GM12878 (cell line): ENCODE measurements around the gene ALG3. TPM values are rescaled to one million over a fixed set of nuclear protein-coding genes. Genes with fewer than 3 reads are reported as not detected.

ENCODE experiments used
- ATAC-seq: fragments of 200-7000 bp; cut with Tn5 transposase; 3 replicates; pipeline ENCODE4 v1.9.1; 2020; ENCODE audit warnings: mild to moderate bottlenecking, moderate library complexity
- BruUV-seq: library from RNA; stranded (reverse); fragments of 400-500 nt; replicated peaks from 2 replicates; lab custom pipeline; 2021; lab: Mats Ljungman, UMichigan
- CTCF ChIA-PET: fragments of 300-600 bp; sonication (Branson Sonifier 250); formaldehyde crosslinking; extraction: SDS; loops from one replicate; lab custom pipeline; 2021; ENCODE audit warnings: inconsistent platforms; lab: Yijun Ruan, JAX
- POLR2A ChIA-PET: fragments of 350-600 bp; formaldehyde crosslinking; extraction: SDS; loops from one replicate; lab custom pipeline; 2021; ENCODE audit warnings: inconsistent platforms; lab: Charles Lee
- RAD21 ChIA-PET: fragments of 300-600 bp; sonication (Branson Sonifier 250); formaldehyde crosslinking; loops from one replicate; lab custom pipeline; 2023; ENCODE audit warnings: antibody characterized with exemption; ENCODE audit not compliant: unreplicated experiment; lab: Charles Lee
- SMC1A ChIA-PET: fragments of 300-600 bp; sonication (Branson Sonifier 250); formaldehyde crosslinking; loops from one replicate; lab custom pipeline; 2023; ENCODE audit not compliant: unreplicated experiment, uncharacterized antibody; lab: Charles Lee
- DNase-seq: peaks from one replicate; pipeline ENCODE4 v3.0.0-alpha.2; 2011; ENCODE audit warnings: low read depth, low spot score
- FAIRE-seq: peaks from 3 replicates; lab custom pipeline; 2011; peaks lifted over from hg19 to GRCh38; lab: Jason Lieb, UNC
- H2AFZ ChIP-seq: 2 replicates; pipeline ENCODE4 v1.6.0; 2011; ENCODE audit warnings: low read depth, low read length, control low read depth; ENCODE audit not compliant: control insufficient read depth
- H3K27ac ChIP-seq: 2 replicates; pipeline ENCODE4 v1.5.1; 2011; ENCODE audit warnings: control low read depth; ENCODE audit not compliant: control insufficient read depth, insufficient read depth
- H3K27me3 ChIP-seq, 2 experiments: replicated peaks in 1 of 2; 2 replicates each; pipeline versions ENCODE4 v1.6.0 to v1.6.1; 2011; ENCODE audit warnings: low read length in 1 of 2; ENCODE audit not compliant: control insufficient read depth in 2 of 2, insufficient read depth in 2 of 2
- H3K36me3 ChIP-seq, 2 experiments: 2 replicates each; pipeline ENCODE4 v1.5.1; 2011; ENCODE audit warnings: low read length in 1 of 2; ENCODE audit not compliant: control insufficient read depth in 2 of 2, insufficient read depth in 2 of 2
- H3K4me1 ChIP-seq: 2 replicates; pipeline ENCODE4 v1.6.1; 2011; ENCODE audit warnings: mild to moderate bottlenecking, low read length, moderate library complexity, mixed read lengths; ENCODE audit not compliant: control insufficient read depth, insufficient read depth
- H3K4me2 ChIP-seq: 2 replicates; pipeline ENCODE4 v1.6.0; 2011; ENCODE audit warnings: control low read depth; ENCODE audit not compliant: control insufficient read depth, insufficient read depth
- H3K4me3 ChIP-seq: fragments of 200-600 bp; sonication (generic); 2 replicates; pipeline ENCODE4 v1.5.1; 2016
- H3K79me2 ChIP-seq: 2 replicates; pipeline ENCODE4 v1.6.0; 2011; ENCODE audit warnings: low read length; ENCODE audit not compliant: control insufficient read depth, insufficient read depth
- H3K9ac ChIP-seq: 2 replicates; pipeline ENCODE4 v1.8.0; 2011; ENCODE audit warnings: low read length, control low read depth, mixed read lengths; ENCODE audit not compliant: control insufficient read depth, insufficient read depth
- H3K9me3 ChIP-seq: replicated peaks from 3 replicates; pipeline ENCODE4 v1.5.1; 2011; ENCODE audit warnings: mild to moderate bottlenecking, low read length; ENCODE audit not compliant: control insufficient read depth, insufficient read depth
- H4K20me1 ChIP-seq: 2 replicates; pipeline ENCODE4 v1.6.0; 2011; ENCODE audit not compliant: control insufficient read depth, insufficient read depth
- E4F1 ChIP-seq: fragments of 450-650 bp; IDR thresholded peaks from 2 replicates; pipeline ENCODE4 v1.6.1; 2018; ENCODE audit warnings: borderline replicate concordance, mild to moderate bottlenecking; ENCODE audit not compliant: partially characterized antibody
- EED ChIP-seq: sonication (generic); IDR thresholded peaks from 2 replicates; pipeline ENCODE4 v1.6.1; 2016; ENCODE audit warnings: antibody characterized with exemption, low read depth
- KAT2A ChIP-seq: conservative IDR thresholded peaks from 2 replicates; pipeline ENCODE4 v1.6.1; 2011; ENCODE audit warnings: low read depth, low read length; ENCODE audit not compliant: control insufficient read depth
- POU2F2 ChIP-seq: IDR thresholded peaks from 3 replicates; pipeline ENCODE4 v1.6.1; 2011; ENCODE audit warnings: low read depth, mild to moderate bottlenecking, low read length, borderline replicate concordance
- REST ChIP-seq: IDR thresholded peaks from 2 replicates; pipeline ENCODE4 v1.6.1; 2012; ENCODE audit warnings: mild to moderate bottlenecking, low read depth, low read length
- WGBS: methylation state at CpG from one replicate; pipeline ENCODE4 v1.1.6; 2016; ENCODE audit warnings: low lambda C conversion rate; ENCODE audit not compliant: insufficient replicate concordance, insufficient coverage; ENCODE audit errors: missing lambda C conversion rate; 5-methylcytosine and 5-hydroxymethylcytosine counted together
- in situ Hi-C: fragments of 300-500 bp; cut with MboI; formaldehyde crosslinking; loops from 9 replicates; pipeline ENCODE4 v1.14.3; 2018; ENCODE audit warnings: mixed read lengths
- intact Hi-C: fragments of 100-400 bp; cut with micrococcal nuclease; formaldehyde crosslinking; loops from one replicate; pipeline ENCODE4 v1.14.2; 2022; ENCODE audit not compliant: unreplicated experiment
- polyA plus RNA-seq, 11 experiments: library from polyadenylated mRNA; depleted of rRNA in 4 of 11; unstranded in 6 of 11; stranded (reverse) in 5 of 11; fragments of >200 nt; fragmentation: Nextera tagmentation in 4 of 11; fragmentation: Illumina TruSeq in 1 of 11; extraction: Ambion mirVana in 4 of 11; extraction: Trizol in 1 of 11; gene quantifications; 1 replicate in 1 of 11; 2 replicates in 10 of 11; pipeline versions ENCODE4 v1.2.1 to v1.2.3, GENCODE V29; 2011 to 2016; ENCODE audit warnings: inconsistent platforms in 2 of 11, missing spikeins in 2 of 11, low read depth in 1 of 11
- total RNA-seq, 4 experiments: library from RNA; depleted of rRNA in 3 of 4; stranded (reverse); fragments of >200 nt in 3 of 4; fragmentation: Illumina TruSeq in 1 of 4; extraction: Trizol in 1 of 4; gene quantifications; 2 replicates each; pipeline versions ENCODE4 v1.2.1 to v1.2.3, GENCODE V29; 2013 to 2021
- TF ChIP-seq, protein P1 (sequence below): IDR thresholded peaks from 2 replicates; pipeline ENCODE4 v1.6.1; 2012; ENCODE audit warnings: low read length, inconsistent platforms

ALG3 gene
- total and polyA plus RNA-seq, 10 of the 15 experiments (the other 5 are each of a cell fraction or from before 2014, with no cell fraction given), result 13.6 to 84.7 (median 39.4) TPM

DNA sequence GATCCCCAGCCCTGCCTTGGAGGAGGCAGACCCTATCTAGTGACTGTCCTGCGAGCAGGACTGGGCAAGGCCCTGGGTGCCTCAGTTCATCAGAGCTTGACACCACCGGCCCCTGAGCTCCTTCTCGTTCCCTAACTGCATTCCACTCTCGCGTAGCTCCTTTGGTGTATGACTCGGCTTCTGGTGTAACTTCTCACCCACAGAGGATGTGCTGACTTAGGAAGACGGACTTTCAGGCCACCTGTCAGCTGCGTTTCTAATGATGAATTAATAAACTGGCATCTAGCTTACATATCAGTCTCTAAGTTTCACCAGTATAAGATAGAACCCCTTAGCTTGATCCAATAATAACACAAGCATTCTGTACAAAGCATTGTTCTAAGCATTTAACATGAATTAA is 45.2 kb downstream of the ALG3 start:
- H4K20me1 ChIP-seq, result no peaks in the 10 kb centered on the region
- in situ Hi-C loops, result no loop called here
- no TSS peak for BruUV-seq
- H3K4me1 ChIP-seq, result no peaks in the 10 kb centered on the region
- TF ChIP-seq E4F1, result no peak
- no peak for TF ChIP-seq POU2F2
- no peak for TF ChIP-seq KAT2A
- TF ChIP-seq REST, result no peak
- no peak for TF ChIP-seq EED
- TF ChIP-seq, protein P1, sequence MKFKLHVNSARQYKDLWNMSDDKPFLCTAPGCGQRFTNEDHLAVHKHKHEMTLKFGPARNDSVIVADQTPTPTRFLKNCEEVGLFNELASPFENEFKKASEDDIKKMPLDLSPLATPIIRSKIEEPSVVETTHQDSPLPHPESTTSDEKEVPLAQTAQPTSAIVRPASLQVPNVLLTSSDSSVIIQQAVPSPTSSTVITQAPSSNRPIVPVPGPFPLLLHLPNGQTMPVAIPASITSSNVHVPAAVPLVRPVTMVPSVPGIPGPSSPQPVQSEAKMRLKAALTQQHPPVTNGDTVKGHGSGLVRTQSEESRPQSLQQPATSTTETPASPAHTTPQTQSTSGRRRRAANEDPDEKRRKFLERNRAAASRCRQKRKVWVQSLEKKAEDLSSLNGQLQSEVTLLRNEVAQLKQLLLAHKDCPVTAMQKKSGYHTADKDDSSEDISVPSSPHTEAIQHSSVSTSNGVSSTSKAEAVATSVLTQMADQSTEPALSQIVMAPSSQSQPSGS, result no peak
- intact Hi-C loops, result no loop called here
- ChIA-PET RAD21 (no interaction called here), CTCF (no interaction called here), POLR2A (no interaction called here), SMC1A (interaction anchor here (1.3 kb wide), 1 partner anchor 84 kb away, joined by 3 read pairs; no protein-coding TSS in a partner anchor)
- WGBS, result 67% methylated on average over 8 of the region's 8 CpGs
- no peak overlapping the region for H2AFZ ChIP-seq
- FAIRE-seq (no peak), DNase-seq (no peak), ATAC-seq (no peak)
- no peak overlapping the region for H3K27ac ChIP-seq
- no peaks in the 10 kb centered on the region for H3K79me2 ChIP-seq
- H3K27me3 ChIP-seq, result peaks cover 0 to 2% of the 10 kb centered on the region in 2 experiments; a peak in 2 of 4 replicates
- H3K9me3 ChIP-seq, result no peaks in the 10 kb centered on the region
- no peak overlapping the region for H3K9ac ChIP-seq
- H3K4me3 ChIP-seq, result no peak overlapping the region
- H3K36me3 ChIP-seq, result no peaks in the 10 kb centered on the region
- H3K4me2 ChIP-seq, result no peak overlapping the region
